Ishikawa (cell line): ENCODE measurements around the gene CRMP1.

ENCODE experiments used
- CEBPB ChIP-seq: IDR thresholded peaks from 2 replicates; pipeline ENCODE4 v1.6.1; 2012
- EGR1 ChIP-seq: IDR thresholded peaks from 2 replicates; pipeline ENCODE4 v1.6.1; 2012
- MAX ChIP-seq: IDR thresholded peaks from 2 replicates; pipeline ENCODE4 v1.6.1; 2012
- NFIC ChIP-seq: IDR thresholded peaks from 2 replicates; pipeline ENCODE4 v1.6.1; 2012
- RAD21 ChIP-seq: IDR thresholded peaks from 2 replicates; pipeline ENCODE4 v1.6.1; 2012; ENCODE audit warnings: low read depth
- REST ChIP-seq: IDR thresholded peaks from 2 replicates; pipeline ENCODE4 v1.6.1; 2012; ENCODE audit warnings: low read depth, mild to moderate bottlenecking
- TAF1 ChIP-seq: IDR thresholded peaks from 2 replicates; pipeline ENCODE4 v1.6.1; 2012; ENCODE audit warnings: low read depth, mild to moderate bottlenecking
- TEAD4 ChIP-seq: IDR thresholded peaks from 2 replicates; pipeline ENCODE4 v1.6.1; 2012
- YY1 ChIP-seq: IDR thresholded peaks from 2 replicates; pipeline ENCODE4 v1.6.1; 2012; ENCODE audit warnings: low read depth

- TF ChIP-seq MAX, result no peak
- TF ChIP-seq RAD21, result no peak
- TF ChIP-seq EGR1, result no peak
- TF ChIP-seq YY1, result no peak
- TF ChIP-seq TAF1, result no peak
- no peak for TF ChIP-seq CEBPB
- no peak for TF ChIP-seq REST
- TF ChIP-seq NFIC, result no peak
- no peak for TF ChIP-seq TEAD4
Measured at GRCh38 chr4:5790546-5790857, 102.4 kb downstream of the CRMP1 start.
